Neural progenitor cell (in vitro differentiated cells): ENCODE data around the gene PLCXD3.

Experiments used
- CTCF ChIP-seq: fragments of 200-600 bp; sonication (generic); IDR thresholded peaks from 2 replicates; pipeline ENCODE4 v1.5.1; 2017; ENCODE audit warnings: antibody characterized with exemption, mild to moderate bottlenecking
- EZH2 ChIP-seq: fragments of 200-600 bp; sonication (generic); IDR thresholded peaks from 2 replicates; pipeline ENCODE4 v1.6.1; 2017; ENCODE audit warnings: antibody characterized with exemption, mild to moderate bottlenecking, moderate library complexity
- EZH2phosphoT487 ChIP-seq: fragments of 200-600 bp; sonication (generic); IDR thresholded peaks from 2 replicates; pipeline ENCODE4 v1.6.1; 2017; ENCODE audit warnings: antibody characterized with exemption

GRCh38 chr5:41284938-41285337 is 225.5 kb downstream of the PLCXD3 start:
- TF ChIP-seq CTCF (no peak), EZH2 (no peak), EZH2phosphoT487 (no peak)
